Measurements from ENCODE around the gene PPP1R8. TPM values are rescaled to one million over a fixed set of nuclear protein-coding genes. Genes with fewer than 3 reads are reported as not detected.

Gene PPP1R8
- total RNA-seq, 2 experiments from 2014 or later, result 42.9 to 43.8 TPM

- CTCF ChIA-PET, result no interaction called here
- H3K4me1 Mint-ChIP-seq (ENCODE audit: low read depth), result peaks cover 37% of the 10 kb centered on the region
- no peaks in the 10 kb centered on the region for H3K9me3 Mint-ChIP-seq
- peak; percentile 35 for DNase-seq
- H3K27ac Mint-ChIP-seq, result peak overlapping the region; percentile 84
- H3K4me3 Mint-ChIP-seq, result peak overlapping the region; percentile 92
- intact Hi-C loops (cut with micrococcal nuclease), result loop anchor here (2.0 kb wide), 1 partner anchor 13 kb away; no protein-coding TSS in a partner anchor
- H3K36me3 Mint-ChIP-seq, result peaks cover 4% of the 10 kb centered on the region
- POLR2A ChIA-PET, result interaction anchor here (1.0 to 2.4 kb wide), 2 partner anchors 13 to 36 kb away, joined by 3 to 10 read pairs; no protein-coding TSS in a partner anchor
- H3K27me3 Mint-ChIP-seq, result no peaks in the 10 kb centered on the region
Measured at GRCh38 chr1:27873671-27874384, 43.2 kb downstream of the PPP1R8 start.

- peaks cover 11% of the 10 kb centered on the region for H3K36me3 Mint-ChIP-seq
- DNase-seq, result no peak
- H3K4me1 Mint-ChIP-seq (ENCODE audit: low read depth), result peaks cover 27% of the 10 kb centered on the region
- intact Hi-C loops (cut with micrococcal nuclease), result no loop called here
- H3K27ac Mint-ChIP-seq, result no peak overlapping the region
- ChIA-PET POLR2A (no interaction called here), CTCF (interaction anchor here (1.6 kb wide), 1 partner anchor 19 kb away, joined by 5 read pairs; no protein-coding TSS in a partner anchor)
- H3K4me3 Mint-ChIP-seq, result no peak overlapping the region
- no peaks in the 10 kb centered on the region for H3K9me3 Mint-ChIP-seq
- no peaks in the 10 kb centered on the region for H3K27me3 Mint-ChIP-seq
Measured at GRCh38 chr1:27876341-27877114, 45.9 kb downstream of the PPP1R8 start.

GRCh38 chr1:27877115-27877416, 46.5 kb downstream of the PPP1R8 start:
- no peaks in the 10 kb centered on the region for H3K27me3 Mint-ChIP-seq
- peaks cover 11% of the 10 kb centered on the region for H3K36me3 Mint-ChIP-seq
- ChIA-PET POLR2A (no interaction called here), CTCF (no interaction called here)
- H3K9me3 Mint-ChIP-seq, result no peaks in the 10 kb centered on the region
- no peak overlapping the region for H3K27ac Mint-ChIP-seq
- H3K4me3 Mint-ChIP-seq, result no peak overlapping the region
- DNase-seq, result no peak
- intact Hi-C loops (cut with micrococcal nuclease), result no loop called here
- peaks cover 27% of the 10 kb centered on the region for H3K4me1 Mint-ChIP-seq (ENCODE audit: low read depth)

- Mint-ChIP-seq H3K27ac (peak overlapping the region; percentile 33), H3K4me3 (no peak overlapping the region), H3K36me3 (peaks cover 14% of the 10 kb centered on the region), H3K27me3 (no peaks in the 10 kb centered on the region), H3K9me3 (no peaks in the 10 kb centered on the region), H3K4me1 (ENCODE audit: low read depth) (peaks cover 26% of the 10 kb centered on the region)
- no peak for DNase-seq
- intact Hi-C loops (cut with micrococcal nuclease), result no loop called here
- CTCF ChIA-PET, result no interaction called here
- POLR2A ChIA-PET, result no interaction called here
Measured at GRCh38 chr1:27878039-27878438, 47.5 kb downstream of the PPP1R8 start.

GRCh38 chr1:27878787-27879335, 48.3 kb downstream of the PPP1R8 start:
- Mint-ChIP-seq H3K36me3 (peaks cover 14% of the 10 kb centered on the region), H3K4me3 (no peak overlapping the region), H3K27ac (no peak overlapping the region), H3K27me3 (no peaks in the 10 kb centered on the region), H3K9me3 (no peaks in the 10 kb centered on the region), H3K4me1 (ENCODE audit: low read depth) (peaks cover 22% of the 10 kb centered on the region)
- ChIA-PET CTCF (no interaction called here), POLR2A (no interaction called here)
- no peak for DNase-seq
- intact Hi-C loops (cut with micrococcal nuclease), result no loop called here

GRCh38 chr1:27879374-27880082, 48.9 kb downstream of the PPP1R8 start:
- H3K27ac Mint-ChIP-seq, result no peak overlapping the region
- ChIA-PET CTCF (interaction anchor here (0.8 kb wide), 1 partner anchor 12 kb away, joined by 3 read pairs; no protein-coding TSS in a partner anchor), POLR2A (no interaction called here)
- no peaks in the 10 kb centered on the region for H3K27me3 Mint-ChIP-seq
- no peak overlapping the region for H3K4me3 Mint-ChIP-seq
- peaks cover 18% of the 10 kb centered on the region for H3K36me3 Mint-ChIP-seq
- H3K9me3 Mint-ChIP-seq, result no peaks in the 10 kb centered on the region
- no peak for DNase-seq
- intact Hi-C loops (cut with micrococcal nuclease), result no loop called here
- peaks cover 29% of the 10 kb centered on the region for H3K4me1 Mint-ChIP-seq (ENCODE audit: low read depth)

GRCh38 chr1:27882543-27882903, 51.9 kb downstream of the PPP1R8 start:
- ChIA-PET POLR2A (no interaction called here), CTCF (no interaction called here)
- H3K9me3 Mint-ChIP-seq, result no peaks in the 10 kb centered on the region
- H3K36me3 Mint-ChIP-seq, result peaks cover 37% of the 10 kb centered on the region
- no peak overlapping the region for H3K27ac Mint-ChIP-seq
- H3K4me3 Mint-ChIP-seq, result no peak overlapping the region
- DNase-seq, result no peak
- intact Hi-C loops (cut with micrococcal nuclease), result no loop called here
- H3K27me3 Mint-ChIP-seq, result no peaks in the 10 kb centered on the region
- peaks cover 46% of the 10 kb centered on the region for H3K4me1 Mint-ChIP-seq (ENCODE audit: low read depth)

- CTCF ChIA-PET, result interaction anchor here (0.7 kb wide), 1 partner anchor 21 kb away, joined by 3 read pairs; no protein-coding TSS in a partner anchor
Measured at GRCh38 chr1:27883536-27883935, 53.0 kb downstream of the PPP1R8 start.

GRCh38 chr1:27884006-27884954, 53.7 kb downstream of the PPP1R8 start:
- peaks cover 40% of the 10 kb centered on the region for H3K36me3 Mint-ChIP-seq
- H3K9me3 Mint-ChIP-seq, result no peaks in the 10 kb centered on the region
- H3K4me3 Mint-ChIP-seq, result no peak overlapping the region
- POLR2A ChIA-PET, result no interaction called here
- H3K4me1 Mint-ChIP-seq (ENCODE audit: low read depth), result peaks cover 48% of the 10 kb centered on the region
- DNase-seq, result peak; percentile 30
- CTCF ChIA-PET, result interaction anchor here (1.1 kb wide), 1 partner anchor 325 kb away, joined by 3 read pairs; no protein-coding TSS in a partner anchor
- H3K27me3 Mint-ChIP-seq, result no peaks in the 10 kb centered on the region
- intact Hi-C loops (cut with micrococcal nuclease), result no loop called here
- H3K27ac Mint-ChIP-seq, result peak overlapping the region; percentile 51

More at GRCh38 chr1:27883536-27883935, 53.0 kb downstream of the PPP1R8 start:
- peaks cover 48% of the 10 kb centered on the region for H3K4me1 Mint-ChIP-seq (ENCODE audit: low read depth)
- no peaks in the 10 kb centered on the region for H3K9me3 Mint-ChIP-seq
- intact Hi-C loops (cut with micrococcal nuclease), result no loop called here
- H3K27me3 Mint-ChIP-seq, result no peaks in the 10 kb centered on the region
- POLR2A ChIA-PET, result no interaction called here
- H3K4me3 Mint-ChIP-seq, result no peak overlapping the region
- peak overlapping the region; percentile 18 for H3K27ac Mint-ChIP-seq
- peaks cover 38% of the 10 kb centered on the region for H3K36me3 Mint-ChIP-seq
- no peak for DNase-seq

GRCh38 chr1:27885114-27885528, 54.5 kb downstream of the PPP1R8 start:
- POLR2A ChIA-PET, result no interaction called here

More at GRCh38 chr1:27885114-27885528, 54.5 kb downstream of the PPP1R8 start:
- Mint-ChIP-seq H3K9me3 (no peaks in the 10 kb centered on the region), H3K27me3 (no peaks in the 10 kb centered on the region), H3K36me3 (peaks cover 38% of the 10 kb centered on the region), H3K4me1 (ENCODE audit: low read depth) (peaks cover 52% of the 10 kb centered on the region), H3K27ac (no peak overlapping the region), H3K4me3 (no peak overlapping the region)
- DNase-seq, result no peak
- intact Hi-C loops (cut with micrococcal nuclease), result no loop called here
- CTCF ChIA-PET, result interaction anchor here (1.1 kb wide), 1 partner anchor 324 kb away, joined by 3 read pairs; no protein-coding TSS in a partner anchor
